HG03565 (cell line): ENCODE results near the gene ARHGAP26.
"Not testable (repeated sequence)": the region's sequence is repeated elsewhere in the genome, so short reads cannot be mapped to it uniquely, and the experiment has no call there.

Experiments
- ATAC-seq: cut with Tn5 transposase; IDR thresholded peaks from one replicate; pipeline ENCODE4 v1.9.1; 2021; ENCODE audit warnings: mild to moderate bottlenecking, moderate library complexity; ENCODE audit not compliant: unreplicated experiment

Gene ARHGAP26

DNA sequence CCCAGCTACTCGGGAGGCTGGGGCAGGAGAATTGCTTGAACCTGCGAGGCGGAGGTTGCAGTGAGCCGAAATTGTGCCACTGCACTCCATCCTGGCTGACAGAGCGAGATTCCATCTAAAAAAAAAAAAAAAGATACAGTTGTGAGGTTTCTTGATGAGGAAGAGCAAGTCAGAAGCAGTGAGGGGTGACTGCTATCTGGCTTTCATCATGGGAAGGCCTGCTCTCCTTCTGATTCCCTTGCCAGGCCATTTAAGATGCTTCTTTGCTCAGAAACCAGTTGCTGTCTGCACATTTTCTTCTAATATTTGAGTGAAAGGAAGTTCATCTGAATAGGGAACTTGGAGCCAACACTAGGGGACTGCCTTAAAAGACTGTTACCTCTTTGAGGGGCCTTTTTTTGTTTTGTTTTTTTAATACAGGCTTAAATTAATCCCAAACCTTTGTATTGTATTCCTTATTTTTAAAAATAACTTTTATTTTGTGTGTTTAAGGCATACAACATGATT is 201.9 kb downstream of the ARHGAP26 start:
- ATAC-seq: no peak

DNA sequence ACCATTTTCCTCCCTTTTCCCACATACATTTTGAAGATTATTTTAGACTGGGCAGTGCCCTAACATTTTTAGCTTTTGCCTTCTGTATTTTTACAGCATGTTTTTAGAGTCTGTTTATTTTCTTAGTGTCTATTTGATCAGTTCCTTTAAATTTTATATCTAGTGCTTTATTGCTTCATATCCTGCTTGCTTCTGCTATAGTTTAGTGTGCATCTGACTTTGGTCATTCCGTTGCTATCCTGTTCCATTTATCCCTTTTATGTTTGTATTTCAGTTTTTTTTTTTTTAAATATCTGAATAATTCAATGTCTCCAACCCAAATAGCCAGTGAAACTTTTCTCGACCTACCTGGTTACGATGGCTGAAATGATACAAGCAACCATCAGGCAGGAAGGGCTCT is 203.8 kb downstream of the ARHGAP26 start:
- no peak for ATAC-seq

DNA sequence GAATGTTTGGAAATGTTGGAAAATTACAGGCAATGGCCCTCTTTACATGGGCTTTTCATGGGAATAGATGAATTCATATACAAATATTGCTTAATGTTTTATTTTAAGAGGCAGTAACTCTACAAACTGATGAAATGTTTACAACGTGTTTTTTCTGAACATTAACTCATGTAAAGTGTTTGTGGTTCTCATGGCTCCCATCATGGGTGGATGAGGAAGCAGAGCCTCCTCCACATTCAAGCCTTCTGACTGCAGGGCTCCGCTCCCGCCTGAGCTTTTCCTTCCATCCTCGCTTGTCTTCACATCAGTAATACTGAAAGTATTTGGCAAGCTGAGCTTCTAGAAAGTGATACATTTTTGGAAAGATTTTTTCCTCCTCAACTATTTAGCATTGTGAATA is 204.2 kb downstream of the ARHGAP26 start:
- no peak for ATAC-seq

DNA sequence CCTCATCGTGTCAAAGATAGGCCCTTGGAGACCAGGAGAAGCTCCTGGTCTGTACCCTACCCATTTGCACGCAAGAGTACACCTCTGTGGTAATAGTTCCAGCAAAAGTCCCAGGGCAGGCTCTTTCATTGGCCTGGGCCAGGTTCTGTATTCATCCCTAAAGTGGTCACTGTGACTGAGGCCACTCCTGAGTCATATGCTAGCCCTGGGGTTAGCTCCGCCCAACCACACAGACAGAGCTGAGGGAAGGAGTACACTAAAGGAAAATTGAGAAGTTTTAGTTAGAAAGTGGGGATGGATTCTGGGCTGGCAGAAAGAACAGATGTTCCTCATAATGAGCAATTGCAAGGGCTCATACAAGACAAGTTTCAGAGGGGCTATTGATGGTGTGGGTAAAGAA is 206.7 kb downstream of the ARHGAP26 start:
- no peak for ATAC-seq

DNA sequence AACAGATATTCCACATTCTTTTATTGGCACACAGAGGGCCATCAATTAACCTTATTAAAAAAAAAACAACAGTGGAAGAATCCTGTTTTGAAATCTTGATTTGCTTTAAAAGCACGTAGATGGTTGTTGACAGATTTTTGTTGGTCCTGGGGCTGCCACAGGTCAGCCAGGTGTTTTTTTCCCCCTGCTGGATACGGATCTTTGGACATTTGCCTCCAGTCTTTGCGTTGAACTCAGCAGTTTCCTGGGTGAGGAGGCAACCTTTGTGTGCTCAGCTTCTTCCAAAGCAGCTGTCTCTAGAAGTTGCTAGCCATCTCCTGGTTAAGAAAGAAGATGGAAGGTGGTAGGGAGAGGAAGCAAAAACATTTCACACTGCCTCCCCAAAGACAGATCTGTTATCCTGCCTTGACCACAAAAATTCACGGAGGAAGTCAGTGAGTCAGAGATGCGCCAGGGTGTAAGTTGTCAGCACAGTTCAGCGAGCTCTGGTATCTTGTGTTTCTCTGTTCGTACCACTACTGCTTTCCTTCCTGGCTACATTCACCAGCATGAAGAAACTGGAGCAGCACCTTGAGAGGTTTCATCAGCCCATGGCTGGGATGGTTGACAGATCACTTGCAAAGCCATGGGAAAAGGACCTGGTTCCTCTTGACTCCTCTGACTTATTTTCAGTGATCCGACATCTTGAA is 207.3 kb downstream of the ARHGAP26 start:
- ATAC-seq: peak; percentile 80

DNA sequence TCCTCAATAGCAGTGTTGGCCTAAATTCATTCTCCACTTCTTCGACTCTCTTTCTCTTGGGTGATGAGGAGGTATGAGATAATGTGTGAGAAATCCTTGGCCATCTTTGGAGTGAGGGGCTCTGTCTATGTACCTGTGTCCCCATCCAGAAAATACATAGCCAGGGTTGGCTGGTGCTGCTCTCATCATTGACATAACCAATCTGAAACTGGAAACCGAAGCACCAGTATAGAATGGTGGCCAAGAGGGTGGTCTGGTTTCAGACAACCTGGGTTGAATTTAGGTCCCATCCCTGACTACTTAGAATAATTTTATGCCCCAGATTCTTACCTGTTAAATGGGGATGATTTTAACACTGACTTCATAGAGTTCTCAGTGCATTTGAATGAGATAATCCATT is 208.1 kb downstream of the ARHGAP26 start:
- no peak for ATAC-seq

DNA sequence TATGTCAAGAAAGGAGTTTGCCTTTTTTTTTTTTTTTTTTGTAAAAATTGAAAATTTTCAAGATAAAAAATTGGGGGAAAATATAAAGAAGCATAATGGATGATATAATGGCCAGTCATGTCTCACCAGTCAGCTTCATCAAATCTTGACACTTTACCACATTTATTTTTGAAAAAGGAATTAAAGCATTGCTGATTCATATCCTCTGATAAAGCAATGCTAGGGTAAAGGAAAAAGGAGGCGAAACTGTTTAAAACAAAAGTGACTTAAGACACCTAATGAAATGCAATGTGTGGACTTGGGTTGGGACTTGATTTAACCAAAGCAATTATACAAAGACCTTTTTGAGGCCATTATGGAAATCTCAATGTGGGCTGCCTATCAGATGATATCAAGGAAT is 208.5 kb downstream of the ARHGAP26 start:
- ATAC-seq: no peak

DNA sequence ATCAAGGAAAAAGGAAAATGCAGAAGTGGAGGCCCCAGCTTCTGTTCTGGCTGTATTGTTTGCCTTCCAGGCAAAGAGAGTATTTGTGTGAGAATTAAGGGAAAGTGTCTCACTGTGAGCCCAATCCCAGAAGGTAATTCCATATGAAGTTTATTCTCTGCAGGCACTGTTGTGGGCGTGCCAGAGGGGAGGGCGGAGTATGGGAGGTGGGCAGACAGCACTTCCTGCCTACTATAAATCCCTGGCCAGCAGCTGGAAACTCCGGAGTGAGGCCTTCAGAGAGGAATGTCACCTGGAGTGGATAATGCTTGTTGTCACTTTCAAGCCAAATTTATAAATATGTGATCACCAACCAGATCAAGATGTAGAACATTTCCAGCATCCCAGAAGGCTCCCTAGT is 209.5 kb downstream of the ARHGAP26 start:
- ATAC-seq: no peak

DNA sequence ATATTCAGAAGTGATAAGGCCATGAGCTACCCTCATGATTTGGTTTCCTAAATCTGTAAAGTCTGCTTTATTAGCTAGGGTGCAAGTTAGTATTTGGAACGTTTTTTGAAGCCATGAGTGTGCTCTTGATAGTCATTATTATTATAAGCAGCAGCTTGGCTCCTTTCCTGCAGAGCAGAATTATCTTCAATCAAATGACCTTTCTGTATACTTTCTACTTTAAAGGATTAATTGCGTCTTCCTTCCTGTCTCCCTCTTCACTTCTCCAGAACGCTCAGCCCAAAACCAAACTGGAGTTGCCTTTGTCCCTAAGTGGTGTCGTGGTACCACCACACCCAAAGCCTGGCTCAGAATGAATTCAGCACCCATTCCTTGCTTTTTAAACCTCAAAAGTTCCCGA is 211.3 kb downstream of the ARHGAP26 start:
- ATAC-seq: no peak

DNA sequence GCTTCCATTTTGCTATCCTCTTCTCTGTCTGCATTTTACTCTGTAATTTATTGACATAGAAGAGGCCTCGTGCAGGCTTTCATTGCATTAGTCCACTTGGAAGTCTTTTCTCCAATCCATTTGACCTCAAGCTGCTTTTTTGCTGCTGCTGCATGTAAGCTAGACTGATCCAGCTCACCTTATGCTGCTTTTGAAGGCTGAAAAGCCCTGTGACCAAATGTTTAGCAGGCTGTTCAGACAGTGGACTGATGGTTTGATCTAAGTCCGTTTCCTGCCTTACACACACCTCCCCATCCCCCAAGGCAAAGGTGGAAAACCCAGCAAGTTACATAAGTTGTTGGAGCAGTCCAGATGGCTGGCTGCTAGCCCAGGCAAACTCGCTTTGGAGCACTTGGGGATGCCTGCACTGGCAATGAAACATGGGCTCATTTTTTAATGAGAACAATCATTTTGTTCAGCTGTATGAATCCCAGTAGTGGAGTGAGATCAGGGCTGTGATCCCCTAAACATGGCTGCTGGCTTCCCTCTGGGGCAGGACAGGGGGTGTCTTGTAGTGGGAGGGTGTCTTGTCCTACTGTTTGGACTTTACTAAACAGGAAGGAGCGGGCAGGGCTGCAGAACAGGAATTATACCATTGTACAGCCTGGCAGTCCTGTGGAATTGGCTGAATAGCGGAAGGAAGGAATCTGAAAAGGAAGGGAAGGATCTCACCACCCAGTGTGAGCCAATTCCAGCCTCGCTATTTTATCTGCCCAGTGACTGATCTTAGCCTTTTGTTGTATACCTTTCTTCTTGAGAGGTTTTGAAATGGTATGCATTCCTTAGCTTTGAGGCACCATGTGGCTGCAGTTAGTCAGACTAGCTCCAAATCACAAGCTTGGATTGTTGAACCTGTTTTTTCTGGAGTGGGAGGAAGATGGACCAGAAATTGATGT is 212.0 kb downstream of the ARHGAP26 start:
- ATAC-seq: no peak

DNA sequence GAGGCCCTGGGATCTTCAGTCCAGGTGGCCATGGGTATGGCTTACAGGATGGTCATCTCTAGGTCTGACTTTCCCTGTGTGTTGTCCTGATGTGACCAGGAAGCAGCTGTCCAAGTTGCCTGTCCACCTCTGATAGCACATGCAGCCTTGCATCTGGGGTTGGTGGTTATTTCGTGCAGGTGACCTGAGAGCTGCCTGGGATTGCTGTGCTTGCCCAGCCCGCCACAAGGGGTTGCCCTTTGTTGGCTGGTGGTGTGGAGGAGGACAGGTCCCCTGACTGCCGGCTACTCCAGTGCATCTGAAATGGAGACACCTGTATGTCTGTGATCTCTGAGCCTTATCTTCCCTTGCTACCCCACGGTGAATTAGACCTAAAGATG is 212.6 kb downstream of the ARHGAP26 start:
- ATAC-seq: no peak

DNA sequence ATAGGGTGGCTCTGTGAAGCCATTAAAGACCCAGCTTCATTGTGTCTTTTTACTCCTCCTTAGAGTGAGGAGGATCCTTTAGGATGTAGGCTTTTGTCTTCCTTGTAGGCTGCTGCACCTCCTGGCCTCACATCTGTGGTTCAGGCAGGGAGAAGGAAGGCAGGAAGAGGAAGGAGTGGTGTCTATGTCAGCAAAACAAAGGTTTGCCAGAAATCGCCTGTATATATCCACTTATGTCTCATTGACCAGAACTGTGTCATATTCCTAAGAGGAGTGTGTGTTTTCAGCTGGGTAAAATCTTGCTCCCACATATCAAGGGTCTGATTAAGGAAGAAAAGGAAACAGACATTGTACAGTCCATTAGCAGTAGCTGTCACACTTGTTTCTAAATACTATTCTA is 213.8 kb downstream of the ARHGAP26 start:
- ATAC-seq: no peak

DNA sequence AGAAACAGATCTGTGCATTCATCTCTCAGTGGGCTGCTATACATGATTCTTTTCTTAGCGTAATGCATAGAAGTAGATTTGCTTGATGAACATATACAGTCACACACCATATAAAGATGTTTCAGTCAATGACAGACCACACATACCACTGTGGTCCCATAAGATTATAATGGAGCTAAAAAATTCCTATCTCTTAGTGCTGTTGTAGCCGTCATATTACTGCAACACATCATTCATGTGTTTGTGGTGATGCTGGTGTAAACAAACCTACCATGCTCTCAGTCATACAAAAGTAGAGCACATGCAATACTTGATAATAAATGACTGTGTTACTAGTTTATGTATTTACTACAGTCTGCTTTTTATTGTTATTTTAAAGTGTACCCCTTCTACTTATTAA is 214.3 kb downstream of the ARHGAP26 start:
- ATAC-seq: no peak

DNA sequence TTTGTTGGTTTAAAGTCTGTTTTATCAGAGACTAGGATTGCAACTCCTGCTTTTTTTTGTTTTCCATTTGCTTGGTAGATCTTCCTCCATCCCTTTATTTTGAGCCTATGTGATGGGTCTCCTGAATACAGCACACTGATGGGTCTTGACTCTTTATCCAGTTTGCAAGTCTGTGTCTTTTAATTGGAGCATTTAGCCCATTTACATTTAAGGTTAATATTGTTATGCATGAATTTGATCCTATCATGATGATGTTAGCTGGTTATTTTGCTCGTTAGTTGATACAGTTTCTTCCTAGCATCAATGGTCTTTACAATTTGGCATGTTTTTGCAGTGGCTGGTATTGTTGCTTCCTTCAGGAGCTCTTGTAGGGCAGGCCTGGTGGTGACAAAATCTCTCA is 219.1 kb downstream of the ARHGAP26 start:
- not testable (repeated sequence) for ATAC-seq

DNA sequence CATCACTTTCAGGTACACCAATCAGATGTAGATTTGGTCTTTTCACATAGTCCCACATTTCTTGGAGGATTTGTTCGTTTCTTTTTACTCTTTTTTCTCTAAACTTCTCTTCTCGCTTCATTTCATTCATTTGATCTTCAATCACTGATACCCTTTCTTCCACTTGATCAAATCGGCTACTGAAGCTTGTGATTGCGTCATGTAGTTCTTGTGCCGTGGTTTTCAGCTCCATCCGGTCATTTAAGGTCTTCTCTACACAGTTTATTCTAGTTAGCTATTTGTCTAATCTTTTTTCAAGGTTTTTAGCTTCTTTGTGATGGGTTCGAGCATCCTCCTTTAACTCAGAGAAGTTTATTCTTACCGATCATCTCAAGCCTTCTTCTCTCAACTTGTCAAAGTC is 219.9 kb downstream of the ARHGAP26 start:
- ATAC-seq: not testable (repeated sequence)

DNA sequence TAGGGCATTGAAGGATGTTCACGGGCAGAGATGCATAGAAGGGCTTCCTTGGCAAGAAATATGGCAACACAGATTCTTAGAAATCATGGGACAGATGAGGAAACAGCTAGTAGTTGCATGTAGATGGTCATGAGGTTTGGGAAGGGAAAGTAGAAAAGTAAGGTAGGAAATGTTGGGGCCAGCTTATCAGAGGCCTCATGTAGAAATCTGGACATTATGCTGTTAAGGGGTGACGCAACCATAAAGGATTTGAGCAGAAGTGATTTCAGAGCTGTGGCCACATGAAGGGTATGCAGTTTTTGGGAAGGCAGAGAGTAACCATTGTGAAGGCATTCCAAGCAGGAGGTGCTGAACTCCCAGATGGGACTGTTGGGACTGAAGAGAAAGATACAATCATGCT is 224.0 kb downstream of the ARHGAP26 start:
- ATAC-seq: no peak

DNA sequence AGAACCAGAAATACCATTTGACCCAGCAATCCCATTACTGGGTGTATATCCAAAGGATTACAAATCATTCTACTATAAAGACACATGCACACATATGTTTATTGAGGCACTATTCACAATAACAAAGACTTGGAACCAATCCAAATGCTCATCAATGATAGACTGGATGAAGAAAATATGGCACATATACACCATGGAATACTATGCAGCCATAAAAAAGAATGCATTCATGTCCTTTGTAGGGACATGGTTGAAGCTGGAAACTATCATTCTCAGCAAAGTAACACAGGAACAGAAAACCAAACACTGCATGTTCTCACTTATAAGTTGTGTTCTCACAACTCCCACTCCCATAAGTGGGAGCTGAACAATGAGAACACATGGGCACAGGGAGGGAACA is 225.4 kb downstream of the ARHGAP26 start:
- ATAC-seq: not testable (repeated sequence)

DNA sequence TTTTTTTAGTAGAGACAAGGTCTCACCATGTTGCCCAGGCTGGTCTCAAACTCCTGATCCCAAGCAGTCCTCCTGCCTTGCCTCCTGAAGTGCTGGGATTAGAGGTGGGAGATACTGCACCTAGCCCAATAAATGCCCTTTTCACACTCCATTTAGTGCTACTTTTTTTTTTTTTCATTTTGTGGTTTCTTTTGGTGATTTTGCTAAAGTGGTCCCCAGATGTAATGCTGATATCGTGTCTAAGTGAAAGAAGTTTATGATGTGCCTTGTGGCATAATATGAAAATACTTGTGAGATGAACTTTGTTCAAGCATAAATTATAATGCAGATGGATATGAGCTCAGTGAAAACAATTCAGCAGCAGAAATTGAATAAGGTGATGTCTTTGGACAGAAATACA is 227.4 kb downstream of the ARHGAP26 start:
- ATAC-seq: no peak

DNA sequence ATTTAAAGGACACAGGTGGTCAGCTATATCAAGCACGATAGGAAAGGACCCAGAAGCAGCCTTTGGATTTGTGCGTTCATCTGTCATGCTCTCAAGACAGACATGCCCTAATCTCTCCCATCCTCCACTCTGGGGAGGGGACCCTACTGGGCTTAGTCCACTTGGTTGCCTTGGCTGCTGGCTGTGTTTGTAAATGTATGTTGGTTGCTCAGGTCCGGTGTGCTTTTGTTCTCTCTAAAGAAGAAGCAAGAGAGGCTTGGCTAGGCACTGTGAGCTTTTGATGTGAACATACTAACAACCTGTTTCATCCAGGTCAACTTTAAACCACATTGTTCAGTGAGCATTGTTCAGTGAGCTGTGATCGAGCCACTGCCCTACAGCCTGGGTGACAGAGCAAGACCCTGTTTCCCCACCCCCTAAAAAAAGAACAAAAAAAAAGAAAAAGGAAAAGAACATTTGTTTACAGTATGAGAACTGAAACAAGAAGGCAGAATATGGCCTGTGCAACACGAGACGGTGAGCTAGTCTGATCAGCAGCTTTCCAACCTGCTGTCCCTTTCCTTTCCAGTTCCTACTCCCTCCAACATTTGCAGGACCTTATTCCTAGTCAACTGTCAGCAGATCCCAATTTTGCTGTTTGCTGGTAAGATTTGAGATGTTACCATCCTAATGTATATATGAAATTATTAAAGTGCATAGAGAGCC is 228.3 kb downstream of the ARHGAP26 start:
- ATAC-seq: peak; percentile 26

DNA sequence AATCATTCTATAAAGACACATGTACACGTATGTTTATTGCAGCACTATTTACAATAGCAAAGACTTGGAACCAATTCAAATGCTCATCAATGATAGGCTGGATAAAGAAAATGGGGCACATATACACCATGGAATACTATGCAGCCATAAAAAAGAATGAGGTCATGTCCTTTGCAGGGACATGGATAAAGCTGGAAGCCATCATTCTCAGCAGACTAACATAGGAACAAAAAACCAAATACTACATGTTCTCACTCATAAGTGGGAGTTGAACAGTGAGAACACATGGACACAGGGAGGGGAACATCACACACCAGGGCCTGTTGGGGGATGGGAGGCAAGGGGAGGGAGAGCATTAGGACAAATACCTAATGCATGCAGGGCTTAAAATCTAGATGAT is 230.4 kb downstream of the ARHGAP26 start:
- not testable (repeated sequence) for ATAC-seq

DNA sequence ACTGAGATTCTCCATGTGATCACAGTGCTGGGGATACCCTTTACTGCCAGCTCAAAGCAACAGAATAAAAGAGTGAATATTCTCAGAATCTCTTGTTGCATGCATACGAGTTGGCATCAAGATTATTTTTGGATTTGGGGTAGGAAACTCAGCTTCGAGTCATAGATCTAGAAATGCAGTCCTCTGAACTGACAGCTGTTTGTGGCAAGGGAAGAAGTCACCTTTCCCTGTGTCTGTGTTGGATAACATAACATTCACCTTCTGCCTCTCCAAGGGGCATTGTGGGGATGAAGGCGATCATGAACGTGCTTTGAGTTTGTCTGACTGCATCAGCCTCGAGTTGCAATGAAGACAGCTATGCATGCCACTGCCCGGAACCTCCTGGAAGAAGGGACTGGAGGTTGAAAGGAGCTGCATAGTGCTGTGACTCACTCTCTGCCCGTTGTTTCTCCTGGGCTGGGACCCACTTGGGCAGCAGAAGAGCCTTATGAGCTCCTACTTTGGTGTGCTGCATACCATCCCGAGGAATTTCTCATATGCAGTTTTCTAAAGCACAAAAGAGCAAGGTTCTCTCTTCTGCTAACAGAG is 231.7 kb downstream of the ARHGAP26 start:
- no peak for ATAC-seq
